Adipocyte (in vitro differentiated cells): ENCODE measurements around the gene ODC1.
"Not testable (repeated sequence)": the region's sequence is repeated elsewhere in the genome, so short reads cannot be mapped to it uniquely, and the experiment has no call there.

Experiments
- DNase-seq: peaks from one replicate; pipeline ENCODE4 v3.0.0-alpha.2; 2015; ENCODE audit warnings: low read depth
- H3K27me3 ChIP-seq: replicated peaks from 2 replicates; pipeline ENCODE4 v1.7.0; 2013; ENCODE audit warnings: mild to moderate bottlenecking, low read length, moderate library complexity; ENCODE audit not compliant: control insufficient read depth, insufficient read depth
- H3K36me3 ChIP-seq: 2 replicates; pipeline ENCODE4 v1.7.0; 2013; ENCODE audit warnings: low read length, mild to moderate bottlenecking, moderate library complexity; ENCODE audit not compliant: control insufficient read depth, insufficient read depth, severe bottlenecking
- H3K4me1 ChIP-seq: 2 replicates; pipeline ENCODE4 v1.7.0; 2013; ENCODE audit warnings: mild to moderate bottlenecking, low read length, moderate library complexity; ENCODE audit not compliant: control insufficient read depth, insufficient read depth
- H3K4me3 ChIP-seq: 2 replicates; pipeline ENCODE4 v1.7.0; 2013; ENCODE audit warnings: mild to moderate bottlenecking, low read length, moderate library complexity
- H3K9ac ChIP-seq: 2 replicates; pipeline ENCODE4 v1.7.0; 2013; ENCODE audit warnings: mild to moderate bottlenecking, low read length, moderate library complexity
- H3K9me3 ChIP-seq: 2 replicates; pipeline ENCODE4 v1.7.0; 2013; ENCODE audit warnings: mild to moderate bottlenecking, low read length, moderate library complexity; ENCODE audit not compliant: control insufficient read depth

ODC1 gene

GRCh38 chr2:10466801-10467200 is 18.7 kb upstream of the ODC1 start:
- Histone ChIP-seq H3K9ac (no peak overlapping the region), H3K27me3 (peaks cover 23% of the 10 kb centered on the region), H3K4me3 (no peak overlapping the region), H3K36me3 (no peaks in the 10 kb centered on the region), H3K9me3 (no peaks in the 10 kb centered on the region), H3K4me1 (no peaks in the 10 kb centered on the region)
- no peak for DNase-seq

DNA sequence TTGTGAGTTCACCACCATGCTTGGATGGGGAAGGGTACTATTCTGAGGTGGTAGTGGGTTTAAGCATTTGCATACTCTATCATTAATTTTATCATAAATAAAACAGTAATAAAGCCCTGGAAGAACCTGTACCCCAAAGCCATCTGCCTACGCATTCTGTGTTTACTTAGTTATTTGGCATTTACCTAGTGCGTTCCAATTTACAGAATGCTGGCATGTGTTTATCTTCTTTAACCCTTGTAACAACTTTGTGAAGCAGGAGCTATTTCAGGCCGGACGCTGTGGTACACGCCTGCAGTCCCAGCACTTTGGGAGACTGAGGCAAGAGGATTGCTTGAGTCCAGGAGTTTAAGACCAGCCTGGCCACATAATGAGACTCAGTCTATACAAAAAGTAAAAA is 17.8 kb upstream of the ODC1 start:
- H3K4me3 ChIP-seq, result no peak overlapping the region
- H3K9ac ChIP-seq, result no peak overlapping the region
- no peaks in the 10 kb centered on the region for H3K9me3 ChIP-seq
- H3K4me1 ChIP-seq, result no peaks in the 10 kb centered on the region
- H3K36me3 ChIP-seq, result no peaks in the 10 kb centered on the region
- DNase-seq, result no peak
- H3K27me3 ChIP-seq, result peaks cover 22% of the 10 kb centered on the region

GRCh38 chr2:10462178-10463083 is 14.3 kb upstream of the ODC1 start:
- Histone ChIP-seq H3K4me3 (no peak overlapping the region), H3K9me3 (no peaks in the 10 kb centered on the region)
- no peak for DNase-seq

DNA sequence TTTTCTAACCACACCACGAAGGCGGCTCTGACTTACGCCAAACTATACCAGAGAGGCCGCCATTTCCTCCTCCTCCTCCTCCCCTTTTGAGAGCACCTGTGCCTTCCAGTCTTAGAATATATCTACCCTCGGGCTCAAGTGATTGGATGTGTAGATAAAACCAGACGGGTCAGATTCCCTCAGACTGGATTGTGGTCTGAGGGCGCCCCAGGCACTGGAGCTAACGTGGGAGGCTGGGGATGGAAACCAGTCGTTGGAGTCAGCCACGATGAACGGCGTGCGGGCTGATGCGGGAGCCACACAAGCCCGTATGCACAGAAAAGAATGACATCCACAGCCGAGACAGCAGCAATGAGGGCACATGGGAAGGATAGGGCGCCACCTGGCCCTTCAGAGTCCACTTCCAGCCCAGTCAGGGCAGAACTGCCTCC is 12.3 kb upstream of the ODC1 start:
- H3K9me3 ChIP-seq, result no peaks in the 10 kb centered on the region
- no peak overlapping the region for H3K4me3 ChIP-seq
- no peak for DNase-seq
- peaks cover 4% of the 10 kb centered on the region for H3K27me3 ChIP-seq
- H3K4me1 ChIP-seq, result peaks cover 3% of the 10 kb centered on the region
- no peak overlapping the region for H3K9ac ChIP-seq
- H3K36me3 ChIP-seq, result no peaks in the 10 kb centered on the region

More at GRCh38 chr2:10462178-10463083, 14.3 kb upstream of the ODC1 start:
- H3K36me3 ChIP-seq, result no peaks in the 10 kb centered on the region
- H3K4me1 ChIP-seq, result peaks cover 3% of the 10 kb centered on the region
- H3K27me3 ChIP-seq, result peaks cover 13% of the 10 kb centered on the region
- H3K9ac ChIP-seq, result no peak overlapping the region

GRCh38 chr2:10457846-10458598 is 9.9 kb upstream of the ODC1 start:
- Histone ChIP-seq H3K27me3 (peaks cover 4% of the 10 kb centered on the region), H3K4me3 (no peak overlapping the region), H3K9me3 (no peaks in the 10 kb centered on the region), H3K36me3 (no peaks in the 10 kb centered on the region), H3K9ac (no peak overlapping the region), H3K4me1 (peaks cover 12% of the 10 kb centered on the region)
- DNase-seq, result peak; percentile 47

GRCh38 chr2:10457195-10457594 is 9.1 kb upstream of the ODC1 start:
- H3K9ac ChIP-seq, H3K36me3 ChIP-seq, H3K9me3 ChIP-seq, H3K4me3 ChIP-seq, H3K27me3 ChIP-seq, DNase-seq: not testable (repeated sequence)
- H3K4me1 ChIP-seq, result peaks cover 15% of the 10 kb centered on the region

DNA sequence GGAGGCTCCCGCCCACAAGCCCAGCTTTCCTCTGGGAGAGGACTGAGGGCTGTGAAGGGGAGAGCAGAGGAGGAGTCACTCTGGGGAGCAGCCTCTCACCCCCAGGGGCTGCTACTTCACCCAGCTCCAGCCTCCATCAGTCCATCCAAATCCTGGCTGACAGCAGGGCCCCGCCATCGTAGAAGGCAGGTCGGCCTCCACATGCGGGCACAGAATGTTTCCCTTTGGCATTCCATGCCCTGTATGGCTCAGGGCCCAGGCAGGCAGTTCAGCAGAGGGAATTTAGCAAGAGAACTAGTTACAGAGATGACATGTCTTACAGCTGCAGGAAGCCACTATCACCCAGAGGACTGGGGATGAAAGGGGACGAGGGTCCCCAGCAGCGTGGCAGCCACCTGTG is 6.4 kb upstream of the ODC1 start:
- no peaks in the 10 kb centered on the region for H3K27me3 ChIP-seq
- H3K36me3 ChIP-seq, result no peaks in the 10 kb centered on the region
- no peaks in the 10 kb centered on the region for H3K9me3 ChIP-seq
- no peak overlapping the region for H3K9ac ChIP-seq
- H3K4me1 ChIP-seq, result peaks cover 22% of the 10 kb centered on the region
- no peak overlapping the region for H3K4me3 ChIP-seq
- DNase-seq, result peak; percentile 39

GRCh38 chr2:10453905-10454298 is 5.8 kb upstream of the ODC1 start:
- no peaks in the 10 kb centered on the region for H3K9me3 ChIP-seq
- no peaks in the 10 kb centered on the region for H3K27me3 ChIP-seq
- H3K4me1 ChIP-seq, result peaks cover 26% of the 10 kb centered on the region
- H3K36me3 ChIP-seq, result no peaks in the 10 kb centered on the region
- no peak overlapping the region for H3K9ac ChIP-seq
- DNase-seq, result no peak
- no peak overlapping the region for H3K4me3 ChIP-seq

- no peak for DNase-seq
- no peaks in the 10 kb centered on the region for H3K36me3 ChIP-seq
Observed at GRCh38 chr2:10452956-10453904, 5.1 kb upstream of the ODC1 start.

GRCh38 chr2:10452312-10452711 is 4.2 kb upstream of the ODC1 start:
- Histone ChIP-seq H3K4me1 (peaks cover 24% of the 10 kb centered on the region), H3K4me3 (no peak overlapping the region), H3K9ac (no peak overlapping the region)

More at GRCh38 chr2:10452956-10453904, 5.1 kb upstream of the ODC1 start:
- Histone ChIP-seq H3K27me3 (no peaks in the 10 kb centered on the region), H3K9me3 (no peaks in the 10 kb centered on the region), H3K4me1 (peaks cover 26% of the 10 kb centered on the region), H3K9ac (no peak overlapping the region), H3K4me3 (no peak overlapping the region)

More at GRCh38 chr2:10452312-10452711, 4.2 kb upstream of the ODC1 start:
- H3K36me3 ChIP-seq, result no peaks in the 10 kb centered on the region
- peak; percentile 55 for DNase-seq
- H3K27me3 ChIP-seq, result no peaks in the 10 kb centered on the region
- no peaks in the 10 kb centered on the region for H3K9me3 ChIP-seq
